GM06990 (cell line): ENCODE data around the gene TMEM117.
"Not testable (repeated sequence)": the region's sequence is repeated elsewhere in the genome, so short reads cannot be mapped to it uniquely, and the experiment has no call there.

Experiments used
- DNase-seq: peaks from one replicate; pipeline ENCODE4 v3.0.0-alpha.2; 2011; ENCODE audit not compliant: insufficient read length; ENCODE audit errors: extremely low read depth
- H3K27me3 ChIP-seq: replicated peaks from 2 replicates; pipeline ENCODE4 v1.6.0; 2011; ENCODE audit warnings: low read length; ENCODE audit not compliant: control insufficient read depth, insufficient read depth
- H3K36me3 ChIP-seq: 2 replicates; pipeline ENCODE4 v1.5.1; 2011; ENCODE audit warnings: low read length; ENCODE audit not compliant: control insufficient read depth, insufficient read depth
- H3K4me3 ChIP-seq: replicated peaks from 2 replicates; pipeline ENCODE4 v1.5.1; 2011; ENCODE audit warnings: low read depth, mild to moderate bottlenecking, control low read depth, low read length
- TF ChIP-seq, protein P1 (sequence below): IDR thresholded peaks from 2 replicates; pipeline ENCODE4 v1.5.1; 2011; ENCODE audit warnings: low read length, control low read depth, mild to moderate bottlenecking, inconsistent platforms; ENCODE audit not compliant: insufficient read depth, poor library complexity, severe bottlenecking

TMEM117 gene

DNA sequence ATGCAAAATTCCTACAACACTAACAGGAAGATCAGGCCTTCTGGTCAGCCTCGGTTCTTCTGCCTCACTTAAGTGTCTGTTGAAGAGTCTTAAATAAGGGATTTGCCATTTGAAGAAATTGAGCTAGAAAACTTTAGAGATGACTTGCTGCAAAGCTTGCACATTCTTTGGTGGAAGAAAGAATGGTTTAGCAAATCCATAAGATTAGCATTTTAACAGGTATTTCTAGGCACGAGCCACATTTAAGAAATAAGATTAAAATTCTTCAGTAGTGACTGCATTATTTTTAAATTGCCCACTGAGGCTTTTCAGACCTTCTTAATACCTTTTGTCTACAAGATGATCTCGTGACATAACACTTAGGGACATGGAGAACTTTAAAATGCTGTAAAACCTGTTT is 327.1 kb downstream of the TMEM117 start:
- Histone ChIP-seq H3K36me3 (no peaks in the 10 kb centered on the region), H3K4me3 (no peak overlapping the region), H3K27me3 (no peaks in the 10 kb centered on the region)
- no peak for DNase-seq
- TF ChIP-seq, protein P1, sequence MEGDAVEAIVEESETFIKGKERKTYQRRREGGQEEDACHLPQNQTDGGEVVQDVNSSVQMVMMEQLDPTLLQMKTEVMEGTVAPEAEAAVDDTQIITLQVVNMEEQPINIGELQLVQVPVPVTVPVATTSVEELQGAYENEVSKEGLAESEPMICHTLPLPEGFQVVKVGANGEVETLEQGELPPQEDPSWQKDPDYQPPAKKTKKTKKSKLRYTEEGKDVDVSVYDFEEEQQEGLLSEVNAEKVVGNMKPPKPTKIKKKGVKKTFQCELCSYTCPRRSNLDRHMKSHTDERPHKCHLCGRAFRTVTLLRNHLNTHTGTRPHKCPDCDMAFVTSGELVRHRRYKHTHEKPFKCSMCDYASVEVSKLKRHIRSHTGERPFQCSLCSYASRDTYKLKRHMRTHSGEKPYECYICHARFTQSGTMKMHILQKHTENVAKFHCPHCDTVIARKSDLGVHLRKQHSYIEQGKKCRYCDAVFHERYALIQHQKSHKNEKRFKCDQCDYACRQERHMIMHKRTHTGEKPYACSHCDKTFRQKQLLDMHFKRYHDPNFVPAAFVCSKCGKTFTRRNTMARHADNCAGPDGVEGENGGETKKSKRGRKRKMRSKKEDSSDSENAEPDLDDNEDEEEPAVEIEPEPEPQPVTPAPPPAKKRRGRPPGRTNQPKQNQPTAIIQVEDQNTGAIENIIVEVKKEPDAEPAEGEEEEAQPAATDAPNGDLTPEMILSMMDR: no peak

DNA sequence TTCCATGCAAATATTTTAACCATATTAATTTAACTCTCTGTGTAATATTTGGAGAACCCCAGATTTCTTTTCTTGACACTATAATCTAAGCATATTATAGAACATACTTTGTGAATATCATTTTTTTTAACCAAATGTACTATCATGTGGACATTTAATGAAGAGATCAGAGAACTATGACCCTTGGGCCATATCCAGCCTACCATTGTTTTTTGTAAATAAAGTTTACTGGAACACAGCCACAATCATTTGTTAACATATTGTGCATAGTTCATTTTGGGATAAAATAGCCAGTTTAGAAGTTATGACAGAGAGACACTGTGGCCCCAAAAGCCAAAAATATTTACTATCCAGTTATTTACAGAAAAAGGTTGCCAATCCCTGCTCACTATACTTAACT is 338.2 kb downstream of the TMEM117 start:
- Histone ChIP-seq H3K4me3 (no peak overlapping the region), H3K36me3 (no peaks in the 10 kb centered on the region)
- TF ChIP-seq, protein P1: no peak

DNA sequence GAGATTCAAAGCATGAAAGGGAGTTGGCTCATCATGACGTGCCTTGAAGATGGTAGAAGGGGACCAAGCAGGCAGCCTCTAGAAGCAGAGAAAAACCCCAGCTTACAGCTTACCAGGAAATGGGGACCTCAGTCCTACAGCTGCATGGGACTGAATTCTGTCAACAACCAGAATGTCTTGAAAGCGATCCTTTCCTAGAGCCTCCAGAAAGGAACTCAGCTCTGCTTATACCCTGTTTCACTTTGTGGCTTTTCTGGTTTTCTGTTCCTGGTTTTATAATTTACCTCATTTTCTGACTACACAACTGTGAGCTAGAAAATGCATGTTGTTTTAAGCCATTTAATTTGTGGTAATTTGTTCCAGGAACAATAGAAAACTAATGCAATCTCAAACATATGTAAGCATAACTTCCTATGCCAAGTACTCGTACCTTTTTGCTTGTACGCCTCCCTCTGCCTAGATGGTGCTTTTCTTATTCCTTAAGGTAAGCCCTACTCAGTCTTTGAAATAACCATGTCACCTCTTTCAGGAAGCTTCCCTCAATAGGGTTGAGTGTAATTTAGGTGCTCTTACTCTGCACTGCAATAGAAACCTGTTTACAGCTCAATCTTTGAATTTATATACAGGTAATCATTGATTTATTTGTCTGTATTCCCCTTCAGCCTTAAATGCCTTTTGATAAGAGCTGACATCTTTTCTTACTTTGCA is 348.8 kb downstream of the TMEM117 start:
- Histone ChIP-seq H3K36me3 (no peaks in the 10 kb centered on the region), H3K4me3 (no peak overlapping the region), H3K27me3 (no peaks in the 10 kb centered on the region)
- TF ChIP-seq, protein P1: no peak
- DNase-seq: peak; percentile 36

More for the DNA sequence above, 338.2 kb downstream of the TMEM117 start:
- DNase-seq: no peak
- no peaks in the 10 kb centered on the region for H3K27me3 ChIP-seq

DNA sequence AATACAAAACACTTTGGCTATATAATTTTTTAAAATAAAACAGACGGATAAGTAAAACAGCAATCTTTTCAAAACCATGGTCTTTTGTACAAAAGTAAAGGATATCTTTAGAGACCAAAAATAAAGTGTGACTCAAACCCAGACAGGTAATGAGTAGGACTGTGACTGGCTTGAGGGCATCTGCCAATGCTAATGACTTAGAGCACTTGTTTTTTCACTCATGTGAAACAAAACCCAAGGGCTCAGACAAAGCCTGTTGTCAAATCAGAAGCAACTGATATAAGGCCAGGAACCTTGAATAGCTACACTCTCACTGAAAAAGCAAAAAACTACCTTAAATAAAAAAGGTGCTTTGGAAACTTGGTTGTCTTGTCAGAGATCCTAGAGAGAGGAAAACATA is 357.4 kb downstream of the TMEM117 start:
- H3K27me3 ChIP-seq: no peaks in the 10 kb centered on the region
- no peaks in the 10 kb centered on the region for H3K36me3 ChIP-seq
- TF ChIP-seq, protein P1: no peak
- no peak overlapping the region for H3K4me3 ChIP-seq
- DNase-seq: peak; percentile 73

DNA sequence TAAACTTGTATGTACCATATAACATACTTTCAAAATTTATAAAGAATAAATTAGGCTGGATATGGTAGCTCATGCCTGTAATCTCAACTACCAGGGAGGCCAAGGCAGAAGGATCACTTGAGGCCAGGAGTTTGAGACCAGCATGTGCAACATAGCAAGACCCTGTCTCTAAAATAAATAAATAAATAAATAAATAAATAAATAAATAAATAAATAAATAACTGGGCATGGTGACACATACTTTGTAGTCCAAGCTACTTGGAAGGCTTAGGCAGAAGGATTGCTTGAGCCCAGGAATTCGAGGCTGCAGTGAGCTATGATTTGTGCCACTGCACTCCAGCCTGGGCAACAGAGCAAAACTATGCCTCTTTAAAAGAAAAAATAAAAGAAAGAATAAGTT is 359.8 kb downstream of the TMEM117 start:
- H3K4me3 ChIP-seq, DNase-seq, H3K27me3 ChIP-seq: not testable (repeated sequence)

DNA sequence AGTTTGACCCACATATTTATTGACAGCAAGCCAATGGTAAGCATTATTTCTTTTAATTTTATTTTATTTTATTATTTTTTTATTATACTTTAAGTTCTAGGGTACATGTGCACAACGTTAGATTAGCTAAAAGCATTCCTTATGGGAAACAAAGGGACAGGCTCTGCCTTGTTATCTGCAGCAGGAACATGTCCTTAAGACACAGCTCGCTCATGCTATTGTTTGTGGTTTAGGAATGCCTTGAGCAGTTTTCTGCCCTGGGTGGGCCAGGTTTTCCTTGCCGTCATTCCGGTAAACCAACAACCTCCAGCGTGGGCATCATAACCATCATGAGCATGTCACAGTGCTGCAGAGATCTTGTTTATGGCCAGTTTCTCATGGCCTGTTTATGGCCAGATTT is 370.2 kb downstream of the TMEM117 start:
- no peaks in the 10 kb centered on the region for H3K27me3 ChIP-seq
- TF ChIP-seq, protein P1: no peak
- no peak for DNase-seq

More for the DNA sequence above, 359.8 kb downstream of the TMEM117 start:
- not testable (repeated sequence) for H3K36me3 ChIP-seq

More for the DNA sequence above, 370.2 kb downstream of the TMEM117 start:
- Histone ChIP-seq H3K36me3 (no peaks in the 10 kb centered on the region), H3K4me3 (no peak overlapping the region)
